ENCODE results near the gene NRAS.

Gene NRAS

DNA sequence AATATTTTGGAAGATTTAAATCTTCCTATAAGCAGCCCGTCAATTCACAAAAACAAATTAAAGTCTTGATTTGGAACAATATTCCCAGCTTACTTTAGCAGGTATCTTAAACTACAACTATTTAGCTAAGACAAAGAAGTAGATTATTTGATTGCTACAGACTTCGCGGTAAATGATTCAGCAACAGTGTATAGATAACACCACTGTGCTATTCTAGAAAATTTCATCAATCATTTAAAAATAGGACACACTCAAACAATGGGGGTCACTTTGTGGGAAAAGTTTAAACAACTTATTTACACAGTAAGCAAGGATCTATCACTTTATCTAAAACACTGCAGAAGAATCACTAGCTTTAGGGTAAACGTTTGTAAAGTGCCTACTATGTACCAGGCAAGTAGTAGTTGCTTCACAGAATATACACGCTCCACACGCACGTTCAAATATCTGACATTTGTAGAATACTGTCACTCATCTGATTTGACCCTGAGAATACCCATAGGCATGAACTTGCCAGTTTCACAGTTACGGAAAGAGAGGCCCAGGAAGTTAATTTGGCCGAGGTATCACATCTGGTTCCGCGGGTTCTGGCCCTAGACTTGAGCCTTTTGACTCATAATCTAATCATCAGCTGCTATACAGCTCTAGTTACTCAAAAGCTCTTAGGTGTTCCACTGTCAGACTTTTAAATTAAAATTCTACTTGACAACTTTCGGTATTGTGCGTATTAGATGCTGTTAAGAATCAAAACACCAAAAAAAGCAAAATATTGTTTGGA, 47.6 kb downstream of the NRAS start:
- H3K4me1 ChIP-seq (ENCODE audit: control insufficient read depth in 5 of 5, insufficient read depth in 5 of 5, low read length in 5 of 5): peaks cover 0 to 15% (median 11%) of the 10 kb centered on the region in 5 donors
- H3K9ac ChIP-seq (ENCODE audit: low read length in 5 of 5): peak overlapping the region; percentile 58 to 92 (median 84)
- no peaks in the 10 kb centered on the region for H3K27me3 ChIP-seq (ENCODE audit: control insufficient read depth in 5 of 5, insufficient read depth in 4 of 5, low read length in 5 of 5)
- H3K27ac ChIP-seq (ENCODE audit: low read depth, low read length): peak overlapping the region; percentile 67
- H3K4me3 ChIP-seq (ENCODE audit: low read depth in 1 of 5, low read length in 5 of 5): peak overlapping the region; percentile 62 to 93 (median 90)
- no peaks in the 10 kb centered on the region for H3K9me3 ChIP-seq (ENCODE audit: control insufficient read depth in 5 of 5, low read length in 5 of 5)
- no peaks in the 10 kb centered on the region for H3K36me3 ChIP-seq (ENCODE audit: control insufficient read depth in 5 of 5, insufficient read depth in 5 of 5, low read length in 5 of 5)

DNA sequence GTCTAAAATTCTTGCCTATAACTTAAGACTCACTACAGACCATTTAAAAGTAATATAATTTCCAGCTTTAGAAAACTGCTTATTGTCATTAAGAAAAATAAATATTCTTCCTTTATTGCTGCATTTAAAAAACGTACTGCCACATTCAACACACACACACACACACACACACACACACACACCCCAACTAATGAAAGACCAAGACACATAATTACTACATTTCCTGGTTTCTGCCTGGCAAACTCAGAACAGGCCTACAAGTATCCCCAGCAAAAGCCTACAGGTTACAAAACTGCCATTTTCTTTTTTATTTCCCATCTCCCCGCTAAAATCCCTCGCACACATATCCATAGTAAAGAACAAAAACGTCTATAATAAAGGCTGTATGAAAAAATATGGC, 48.2 kb downstream of the NRAS start:
- H3K36me3 ChIP-seq (ENCODE audit: control insufficient read depth in 5 of 5, insufficient read depth in 5 of 5, low read length in 5 of 5): no peaks in the 10 kb centered on the region
- peaks cover 0 to 15% (median 11%) of the 10 kb centered on the region in 5 donors for H3K4me1 ChIP-seq (ENCODE audit: control insufficient read depth in 5 of 5, insufficient read depth in 5 of 5, low read length in 5 of 5)
- no peak overlapping the region for H3K9ac ChIP-seq (ENCODE audit: low read length in 5 of 5)
- H3K27ac ChIP-seq (ENCODE audit: low read depth, low read length): no peak overlapping the region
- no peaks in the 10 kb centered on the region for H3K9me3 ChIP-seq (ENCODE audit: control insufficient read depth in 5 of 5, low read length in 5 of 5)
- no peaks in the 10 kb centered on the region for H3K27me3 ChIP-seq (ENCODE audit: control insufficient read depth in 5 of 5, insufficient read depth in 4 of 5, low read length in 5 of 5)
- no peak overlapping the region for H3K4me3 ChIP-seq (ENCODE audit: low read depth in 1 of 5, low read length in 5 of 5)

DNA sequence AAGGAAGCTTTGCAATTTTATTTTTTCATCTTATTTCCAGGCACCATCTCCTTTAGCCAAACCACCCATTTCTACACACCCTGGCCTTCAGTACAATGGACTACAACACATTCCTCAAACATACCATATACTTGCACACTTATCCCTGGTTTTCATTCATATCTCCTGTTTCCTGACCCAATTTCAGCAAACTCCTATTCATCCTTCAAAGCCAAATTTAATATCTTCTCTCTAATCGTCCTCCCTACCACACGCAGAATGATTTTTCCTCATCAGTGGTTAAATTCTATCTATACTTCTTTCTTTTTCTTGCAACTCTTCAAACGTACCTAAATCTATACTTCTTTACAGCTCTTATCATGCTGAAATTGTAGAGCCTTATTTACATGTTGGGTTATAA, 49.6 kb downstream of the NRAS start:
- no peak overlapping the region for H3K9ac ChIP-seq (ENCODE audit: low read length in 5 of 5)
- no peak overlapping the region for H3K4me3 ChIP-seq (ENCODE audit: low read depth in 1 of 5, low read length in 5 of 5)
- no peak overlapping the region for H3K27ac ChIP-seq (ENCODE audit: low read depth, low read length)
- no peaks in the 10 kb centered on the region for H3K9me3 ChIP-seq (ENCODE audit: control insufficient read depth in 5 of 5, low read length in 5 of 5)
- H3K27me3 ChIP-seq (ENCODE audit: control insufficient read depth in 5 of 5, insufficient read depth in 4 of 5, low read length in 5 of 5): no peaks in the 10 kb centered on the region
- H3K36me3 ChIP-seq (ENCODE audit: control insufficient read depth in 5 of 5, insufficient read depth in 5 of 5, low read length in 5 of 5): no peaks in the 10 kb centered on the region
- H3K4me1 ChIP-seq (ENCODE audit: control insufficient read depth in 5 of 5, insufficient read depth in 5 of 5, low read length in 5 of 5): peaks cover 0 to 15% (median 11%) of the 10 kb centered on the region in 5 donors

GRCh38 chr1:114660238-114660637, 56.3 kb downstream of the NRAS start:
- Histone ChIP-seq H3K9me3 (ENCODE audit: control insufficient read depth in 5 of 5, low read length in 5 of 5) (no peaks in the 10 kb centered on the region), H3K27me3 (ENCODE audit: control insufficient read depth in 5 of 5, insufficient read depth in 4 of 5, low read length in 5 of 5) (no peaks in the 10 kb centered on the region), H3K27ac (ENCODE audit: low read depth, low read length) (no peak overlapping the region), H3K36me3 (ENCODE audit: control insufficient read depth in 5 of 5, insufficient read depth in 5 of 5, low read length in 5 of 5) (no peaks in the 10 kb centered on the region), H3K4me3 (ENCODE audit: low read depth in 1 of 5, low read length in 5 of 5) (no peak overlapping the region), H3K4me1 (ENCODE audit: control insufficient read depth in 5 of 5, insufficient read depth in 5 of 5, low read length in 5 of 5) (no peaks in the 10 kb centered on the region), H3K9ac (ENCODE audit: low read length in 5 of 5) (no peak overlapping the region)

All from subcutaneous abdominal adipose tissue (tissue), 5 donors.